Spinal cord (tissue), 10 donors: ENCODE data around the gene CCNB1IP1. TPM values are rescaled to one million over a fixed set of nuclear protein-coding genes. Genes with fewer than 3 reads are reported as not detected.
"Not testable (repeated sequence)": the region's sequence is repeated elsewhere in the genome, so short reads cannot be mapped to it uniquely, and the experiment has no call there.

Experiments used
- DNase-seq, 6 donors: peaks; one replicate each; pipeline versions ENCODE4 v3.0.0 to v3.0.0-alpha.2; 2013 to 2015; ENCODE audit warnings: low spot score in 6 of 6, low read depth in 4 of 6
- H3K27ac ChIP-seq: one replicate; pipeline ENCODE4 v1.5.1; 2013; ENCODE audit warnings: low read depth, low read length, control low read depth
- H3K27me3 ChIP-seq: one replicate; pipeline ENCODE4 v1.6.1; 2013; ENCODE audit warnings: low read length; ENCODE audit not compliant: control insufficient read depth, insufficient read depth
- H3K36me3 ChIP-seq: one replicate; pipeline ENCODE4 v1.6.1; 2013; ENCODE audit warnings: low read length; ENCODE audit not compliant: control insufficient read depth, insufficient read depth
- H3K4me1 ChIP-seq: one replicate; pipeline ENCODE4 v1.6.1; 2013; ENCODE audit warnings: low read length; ENCODE audit not compliant: control insufficient read depth, insufficient read depth
- H3K4me3 ChIP-seq: one replicate; pipeline ENCODE4 v1.5.1; 2013; ENCODE audit warnings: low read depth, low read length, control low read depth
- H3K9me3 ChIP-seq: one replicate; pipeline ENCODE4 v1.6.1; 2013; ENCODE audit warnings: low read length; ENCODE audit not compliant: control insufficient read depth, insufficient read depth
- WGBS: methylation state at CpG from one replicate; pipeline ENCODE4 v1.1.5; 2013; ENCODE audit warnings: missing lambda C conversion rate; ENCODE audit not compliant: insufficient coverage; 5-methylcytosine and 5-hydroxymethylcytosine counted together
- polyA plus RNA-seq, 2 donors: library from polyadenylated mRNA; unstranded; fragments of 120-200 nt; gene quantifications; one replicate each; pipeline ENCODE4 v1.2.1, GENCODE V29; 2013; ENCODE audit not compliant: insufficient read length in 2 of 2
- total RNA-seq, 2 donors: library from RNA; depleted of rRNA in 1 of 2; stranded (reverse); fragments of 120-200 nt in 1 of 2; fragments of >200 nt in 1 of 2; gene quantifications; one replicate each; pipeline versions ENCODE4 v1.2.3 to v1.2.4, GENCODE V29; 2013 to 2014
- donor health status: healthy.

Gene CCNB1IP1
- total and polyA plus RNA-seq, 4 donors, result 55.7 to 68.4 (median 63.4) TPM

DNA sequence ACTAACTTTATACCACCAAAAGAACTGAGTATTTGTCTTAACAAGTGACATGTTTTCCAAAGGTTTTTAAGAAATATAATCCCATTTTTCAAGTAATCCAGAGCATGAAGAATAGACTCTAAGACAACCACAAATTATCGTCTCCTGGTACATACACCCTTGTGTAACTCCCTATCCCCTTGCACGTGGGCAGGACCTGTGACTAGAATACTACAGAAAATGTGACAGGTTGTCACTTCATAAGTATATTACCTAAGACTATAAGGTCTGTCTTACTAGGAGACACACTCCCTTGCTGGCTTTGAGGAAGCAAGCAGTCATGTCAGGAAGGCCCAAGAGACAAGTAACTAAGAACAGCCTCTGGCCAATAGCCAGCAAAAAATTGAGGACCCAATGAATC, 19.1 kb downstream of the CCNB1IP1 start:
- Histone ChIP-seq H3K36me3 (peaks cover 21% of the 10 kb centered on the region), H3K27ac (no peak overlapping the region), H3K4me1 (no peaks in the 10 kb centered on the region), H3K27me3 (no peaks in the 10 kb centered on the region), H3K9me3 (no peaks in the 10 kb centered on the region), H3K4me3 (no peak overlapping the region)
- WGBS, result no CpG with 5 or more reads among the region's 2 CpGs
- DNase-seq, result no peak

DNA sequence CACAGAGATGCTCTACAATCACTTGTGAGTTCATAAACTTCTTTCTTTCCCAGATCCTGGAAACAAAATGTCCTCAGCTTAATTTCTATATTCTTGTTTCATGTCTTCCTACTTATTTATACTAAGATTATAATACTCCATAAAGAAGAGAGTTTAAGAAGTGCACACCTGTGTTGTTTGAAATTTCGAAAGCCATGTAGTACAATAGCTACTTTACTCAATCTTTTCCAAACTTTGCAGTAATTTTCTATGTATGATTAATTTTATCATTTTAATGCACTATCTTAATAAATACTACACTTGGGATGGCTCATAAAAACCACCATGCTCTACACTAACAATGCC, 27.0 kb downstream of the CCNB1IP1 start:
- Histone ChIP-seq H3K4me1 (no peaks in the 10 kb centered on the region), H3K36me3 (no peaks in the 10 kb centered on the region), H3K27me3 (no peaks in the 10 kb centered on the region), H3K4me3 (peak overlapping the region; percentile 73), H3K27ac (no peak overlapping the region), H3K9me3 (no peaks in the 10 kb centered on the region)
- no CpG with 5 or more reads among the region's 1 CpG for WGBS
- DNase-seq, result no peak

DNA sequence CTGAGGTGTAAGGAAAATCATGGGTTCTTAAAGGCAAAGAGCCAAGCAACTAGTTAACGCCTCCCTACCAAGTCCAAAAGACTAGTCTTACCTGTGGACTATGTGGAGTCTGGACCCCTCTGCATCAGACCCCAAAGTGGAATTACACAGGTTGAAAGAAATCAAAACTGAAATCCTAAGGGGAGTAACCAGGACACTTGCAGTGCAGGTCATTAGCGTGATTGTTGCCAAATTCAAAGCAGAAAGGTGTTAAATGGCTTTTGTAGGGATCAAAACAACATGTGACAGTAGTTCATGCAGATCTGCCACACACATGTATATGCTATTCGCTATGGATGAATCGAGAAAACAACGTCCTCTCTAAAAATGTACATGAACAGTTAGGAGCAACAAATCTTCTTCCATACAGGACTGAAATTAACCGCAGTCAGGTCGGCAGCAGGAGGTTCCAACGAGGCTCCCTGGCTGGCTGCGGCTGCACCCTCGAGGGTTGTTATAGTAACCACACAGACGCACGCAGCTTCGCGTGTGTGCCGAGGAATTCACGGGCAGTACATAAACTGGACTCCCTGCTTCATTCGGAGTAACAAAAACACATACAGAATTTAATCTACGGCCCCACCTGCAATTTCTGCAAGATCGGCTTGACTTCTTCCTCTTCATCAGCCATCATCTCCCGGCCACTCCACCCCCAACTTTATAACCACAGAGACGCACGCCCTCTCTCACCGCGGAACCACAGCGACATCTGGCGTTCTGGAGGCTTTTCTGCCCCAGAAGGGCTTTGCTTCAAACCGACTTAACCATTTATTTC, 27.6 kb downstream of the CCNB1IP1 start, which contains the start of gene TTC5:
TTC5 (minus strand) TSS at position 687 of the 814 bp plus-strand sequence; CDS start at position 673, 14 bp downstream.
- Histone ChIP-seq H3K27me3 (no peaks in the 10 kb centered on the region), H3K9me3 (no peaks in the 10 kb centered on the region), H3K4me1 (no peaks in the 10 kb centered on the region), H3K27ac (no peak within 1 kb of the TSS), H3K36me3 (peaks cover 2% of the 10 kb centered on the region), H3K4me3 (peak within 1 kb of the TSS; percentile 73)
- WGBS, result under 1% methylated on average over 26 of the region's 27 CpGs
- DNase-seq, result peak; percentile 83 to 97 (median 90)

- H3K4me1 ChIP-seq, result no peaks in the 10 kb centered on the region
- H3K36me3 ChIP-seq, result peaks cover 20% of the 10 kb centered on the region
Measured at GRCh38 chr14:20302042-20302755, 30.9 kb downstream of the CCNB1IP1 start.

DNA sequence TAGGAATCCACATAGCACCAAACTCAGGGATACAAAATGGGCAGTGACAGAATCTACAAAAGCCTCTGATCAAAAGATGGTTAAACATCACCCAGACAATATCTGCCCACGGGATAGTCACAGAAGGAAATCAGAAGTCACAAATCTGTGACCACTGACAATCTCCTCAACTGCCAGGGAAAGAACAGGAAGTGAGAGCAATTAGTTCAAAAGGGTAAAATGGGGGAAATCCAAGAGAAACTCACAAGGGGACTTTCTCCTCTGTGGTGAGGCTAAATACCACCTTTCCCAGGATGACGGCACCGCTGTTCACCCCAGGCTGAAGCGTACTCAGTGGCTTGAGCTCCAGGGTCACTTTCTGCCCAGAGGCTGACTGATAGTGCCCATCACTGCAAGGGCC, 38.0 kb downstream of the CCNB1IP1 start:
- 98% methylated on average over 3 of the region's 4 CpGs for WGBS
- Histone ChIP-seq H3K27me3 (no peaks in the 10 kb centered on the region), H3K4me1 (no peaks in the 10 kb centered on the region), H3K4me3 (no peak overlapping the region), H3K9me3 (no peaks in the 10 kb centered on the region), H3K27ac (no peak overlapping the region), H3K36me3 (peaks cover 51% of the 10 kb centered on the region)
- DNase-seq, result no peak

More at GRCh38 chr14:20302042-20302755, 30.9 kb downstream of the CCNB1IP1 start:
- no peaks in the 10 kb centered on the region for H3K27me3 ChIP-seq
- WGBS, result no CpG with 5 or more reads among the region's 1 CpG
- H3K9me3 ChIP-seq, result no peaks in the 10 kb centered on the region
- no peak overlapping the region for H3K4me3 ChIP-seq
- no peak for DNase-seq
- H3K27ac ChIP-seq, result no peak overlapping the region

GRCh38 chr14:20294636-20295035, 38.4 kb downstream of the CCNB1IP1 start:
- WGBS, result no CpG with 5 or more reads among the region's 2 CpGs

GRCh38 chr14:20281998-20282397, 51.1 kb downstream of the CCNB1IP1 start:
- WGBS, result no CpG with 5 or more reads among the region's 1 CpG
- H3K4me1 ChIP-seq, H3K36me3 ChIP-seq, H3K4me3 ChIP-seq, H3K27me3 ChIP-seq, H3K27ac ChIP-seq, DNase-seq, H3K9me3 ChIP-seq: not testable (repeated sequence)

More at GRCh38 chr14:20294636-20295035, 38.4 kb downstream of the CCNB1IP1 start:
- no peaks in the 10 kb centered on the region for H3K27me3 ChIP-seq
- no peaks in the 10 kb centered on the region for H3K9me3 ChIP-seq
- H3K4me3 ChIP-seq, result no peak overlapping the region
- no peak for DNase-seq
- no peak overlapping the region for H3K27ac ChIP-seq
- H3K36me3 ChIP-seq, result peaks cover 49% of the 10 kb centered on the region
- H3K4me1 ChIP-seq, result no peaks in the 10 kb centered on the region

DNA sequence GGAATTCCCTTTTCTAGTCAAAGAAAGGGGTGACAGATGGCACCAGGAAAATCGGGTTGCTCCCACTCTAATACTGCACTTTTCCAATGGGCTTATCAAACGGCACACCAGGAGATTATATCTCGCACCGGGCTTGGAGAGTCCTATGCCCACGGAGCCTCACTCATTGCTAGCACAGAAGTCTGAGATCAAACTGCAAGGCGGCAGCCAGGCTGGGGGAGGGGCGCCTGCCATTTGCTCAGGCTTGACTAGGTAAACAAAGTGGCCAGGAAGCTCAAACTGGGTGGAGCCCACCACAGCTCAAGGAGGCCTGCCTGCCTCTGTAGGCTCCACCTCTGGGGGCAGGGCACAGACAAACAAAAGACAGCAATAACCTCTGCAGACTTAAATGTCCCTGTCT, 52.8 kb downstream of the CCNB1IP1 start:
- not testable (repeated sequence) for H3K9me3 ChIP-seq, H3K27me3 ChIP-seq, DNase-seq, H3K36me3 ChIP-seq, H3K27ac ChIP-seq, H3K4me1 ChIP-seq, H3K4me3 ChIP-seq
- 97% methylated on average over 5 of the region's 7 CpGs for WGBS

DNA sequence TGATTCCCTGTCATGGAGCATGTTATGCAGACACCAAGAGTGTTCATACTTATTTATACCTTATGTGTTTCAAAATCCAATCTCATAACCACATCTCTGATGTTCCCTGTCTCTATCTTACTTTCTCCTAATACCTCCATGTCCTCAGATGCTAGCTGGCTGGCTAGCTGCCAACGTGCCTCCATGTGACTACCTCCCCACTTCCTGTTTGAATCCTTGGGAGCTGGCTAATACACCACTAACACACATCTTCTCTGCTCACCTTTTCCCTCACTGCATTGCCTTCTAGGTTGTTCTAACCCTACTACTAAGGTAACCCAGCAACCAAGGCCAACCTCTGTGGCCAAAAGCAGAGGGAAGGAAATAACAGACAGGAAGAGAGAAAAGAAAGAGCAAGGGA, 54.7 kb downstream of the CCNB1IP1 start:
- WGBS, result 90% methylated on average over 1 of the region's 1 CpG
- Histone ChIP-seq H3K4me3 (no peak overlapping the region), H3K27me3 (no peaks in the 10 kb centered on the region), H3K27ac (no peak overlapping the region), H3K36me3 (peaks cover 9% of the 10 kb centered on the region), H3K9me3 (peaks cover 2% of the 10 kb centered on the region), H3K4me1 (no peaks in the 10 kb centered on the region)
- DNase-seq, result no peak
